Mesenteric fat pad (tissue), 1 donor: Measurements from ENCODE around the gene BCCIP. TPM values are rescaled to one million over a fixed set of nuclear protein-coding genes. Genes with fewer than 3 reads are reported as not detected.

Experiments
- DNase-seq: peaks from one replicate; pipeline ENCODE4 v3.0.0-alpha.2; 2020; ENCODE audit warnings: low spot score
- total RNA-seq: library from RNA; stranded (reverse); fragmentation: NEBNext Ultra II Directional; extraction: Animal tissue kit (Norgen Biotek cat#: 25700); gene quantifications from one replicate; pipeline ENCODE4 v1.2.1, GENCODE V29; 2021
- donor health status: DM: yes; HTN: yes; CAD: no.

Gene BCCIP
- total RNA-seq, 1 donor from 2014 or later = 57.7 TPM

DNA sequence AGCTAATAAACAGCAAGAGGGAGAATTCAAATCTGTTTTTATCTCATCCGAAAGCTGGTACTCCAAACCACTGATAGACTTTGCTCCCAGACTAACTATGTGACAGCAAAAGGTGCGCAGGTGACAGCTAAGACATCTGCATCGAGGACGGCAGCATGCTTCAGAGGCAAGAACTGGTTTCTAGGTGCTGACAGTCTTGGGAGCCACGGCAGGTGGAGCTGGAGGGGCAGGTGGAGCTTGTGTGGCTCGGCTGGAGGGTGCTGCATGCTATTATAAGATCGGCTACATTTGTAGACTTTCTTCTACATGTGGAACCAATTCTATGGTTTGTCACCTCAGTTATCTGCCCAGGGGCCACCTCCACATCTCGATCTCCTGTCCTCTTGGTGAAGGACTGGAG, 25.9 kb upstream of the BCCIP start:
- DNase-seq = no peak

- DNase-seq = no peak
Measured at GRCh38 chr10:125797994-125798662, 25.2 kb upstream of the BCCIP start.

DNA sequence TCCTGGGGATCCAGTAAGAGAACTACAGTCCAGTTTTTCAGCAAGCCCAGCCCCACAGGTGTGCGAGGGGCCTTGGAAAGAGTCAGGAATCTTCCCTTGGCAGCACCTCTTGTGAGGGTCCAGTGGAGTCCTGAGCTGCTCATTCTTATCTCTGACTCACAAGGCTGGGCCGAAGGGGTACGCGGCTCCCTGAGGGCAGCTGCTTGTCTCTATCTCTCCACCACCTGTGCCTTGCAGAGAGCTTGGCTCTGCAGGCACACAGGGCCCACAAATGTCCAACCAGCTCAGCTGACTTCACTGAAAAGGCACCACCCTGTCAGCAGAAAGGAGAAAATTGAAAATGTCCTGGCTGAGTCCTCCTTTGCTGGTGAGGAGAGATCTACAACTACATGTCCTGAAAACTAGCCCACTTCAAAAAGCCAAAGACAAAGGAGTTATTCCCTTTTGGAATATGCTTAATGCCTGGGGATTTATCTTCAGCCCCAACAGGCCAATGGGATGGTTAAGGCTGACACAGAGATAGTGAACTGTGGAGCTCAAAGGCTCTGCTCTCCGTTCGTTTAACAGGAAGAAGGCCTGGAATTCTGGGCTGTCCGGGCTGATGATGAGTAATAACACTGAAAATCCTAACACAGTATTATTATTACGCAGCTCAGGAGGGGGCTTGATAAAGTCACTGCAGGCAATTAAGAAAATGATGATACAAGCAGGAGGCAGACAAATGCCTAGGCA, 23.7 kb upstream of the BCCIP start:
- no peak for DNase-seq

DNA sequence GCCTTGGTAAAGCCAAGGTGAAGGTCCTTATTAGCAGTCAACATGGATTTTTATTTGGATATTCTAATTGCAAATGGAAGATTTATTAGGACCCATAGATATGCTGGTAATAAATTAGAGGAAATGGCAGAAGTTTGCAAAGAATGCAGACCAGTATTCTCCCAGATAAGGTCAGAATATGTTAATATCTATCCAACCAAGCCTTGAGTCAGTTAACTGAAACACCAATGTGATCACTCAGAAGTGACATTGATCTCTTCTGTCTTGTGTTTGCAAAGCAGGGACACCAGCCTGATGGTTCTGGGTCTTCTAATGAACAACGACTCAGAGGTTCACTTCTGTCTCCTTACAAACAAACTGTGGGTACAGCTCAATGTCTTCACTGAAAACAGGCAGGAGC, 21.8 kb upstream of the BCCIP start:
- DNase-seq = no peak

DNA sequence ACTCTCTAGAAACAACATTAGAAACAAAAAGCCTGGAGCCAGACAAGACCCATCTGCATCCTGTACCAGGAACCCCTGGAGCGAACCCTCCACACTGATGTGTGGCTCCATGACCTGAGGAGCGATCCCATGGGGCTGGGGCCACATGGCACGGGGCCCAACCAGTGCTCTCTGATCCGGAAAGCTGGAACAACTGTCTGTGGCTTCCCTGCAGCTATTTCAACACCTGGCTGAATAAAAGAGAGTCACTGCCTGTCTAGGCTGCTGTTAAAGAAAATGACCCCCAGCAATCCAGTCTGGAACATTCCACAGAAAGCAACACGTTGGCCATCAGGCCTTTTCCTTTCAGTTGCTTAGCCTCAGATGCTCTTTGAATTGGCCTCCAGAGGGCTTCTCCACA, 21.2 kb upstream of the BCCIP start:
- DNase-seq = no peak

- no peak for DNase-seq
Measured at GRCh38 chr10:125802739-125803138, 20.6 kb upstream of the BCCIP start.

GRCh38 chr10:125808047-125808446, 15.3 kb upstream of the BCCIP start:
- DNase-seq = no peak

DNA sequence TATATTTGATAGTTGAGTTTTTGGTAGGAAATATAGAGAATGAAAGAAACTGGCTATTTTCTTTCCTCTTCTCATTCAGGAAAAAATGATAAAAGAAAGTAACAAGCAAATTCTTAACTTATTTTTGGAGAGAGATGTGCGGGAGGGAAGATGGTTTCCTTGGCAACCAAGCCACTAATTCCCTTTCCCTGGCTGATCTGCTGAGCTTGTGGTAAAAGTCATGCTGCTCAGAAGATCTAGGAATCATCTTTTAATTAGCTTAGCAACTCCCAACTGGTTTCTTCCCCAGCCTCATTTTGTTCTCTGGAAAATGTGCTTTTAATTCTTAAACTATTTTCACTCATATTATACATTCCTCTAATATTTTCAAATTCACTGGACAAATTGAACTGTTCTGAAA, 12.1 kb upstream of the BCCIP start:
- DNase-seq = no peak

DNA sequence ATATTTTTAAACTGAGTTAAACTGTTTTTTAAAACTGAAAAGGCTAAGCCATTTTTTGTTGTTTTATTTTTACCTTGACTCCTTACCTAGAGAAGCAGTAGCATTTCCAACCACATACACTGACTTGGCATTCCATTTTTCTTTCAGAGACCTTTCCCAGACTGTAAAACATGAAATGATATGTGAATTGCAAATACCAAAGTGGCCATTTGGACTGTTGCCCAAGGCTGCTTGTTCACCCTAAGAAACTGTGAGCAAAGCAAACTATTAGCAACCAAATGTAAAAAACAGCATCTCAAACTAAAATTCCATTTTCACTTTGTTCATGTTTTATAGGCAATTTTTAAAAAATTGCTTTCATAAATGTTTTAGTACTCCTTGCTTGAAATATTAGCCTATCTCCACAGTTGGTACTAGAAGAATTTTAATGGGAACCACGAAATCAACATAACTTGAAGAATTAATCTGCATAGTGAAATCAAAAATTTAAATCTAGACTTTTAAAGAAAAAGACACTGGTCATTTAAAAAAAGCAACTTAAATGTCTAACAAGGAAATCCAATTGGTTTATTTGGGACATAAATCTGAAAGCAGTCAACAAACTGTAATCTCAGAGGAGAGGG, 11.1 kb upstream of the BCCIP start:
- DNase-seq = no peak

DNA sequence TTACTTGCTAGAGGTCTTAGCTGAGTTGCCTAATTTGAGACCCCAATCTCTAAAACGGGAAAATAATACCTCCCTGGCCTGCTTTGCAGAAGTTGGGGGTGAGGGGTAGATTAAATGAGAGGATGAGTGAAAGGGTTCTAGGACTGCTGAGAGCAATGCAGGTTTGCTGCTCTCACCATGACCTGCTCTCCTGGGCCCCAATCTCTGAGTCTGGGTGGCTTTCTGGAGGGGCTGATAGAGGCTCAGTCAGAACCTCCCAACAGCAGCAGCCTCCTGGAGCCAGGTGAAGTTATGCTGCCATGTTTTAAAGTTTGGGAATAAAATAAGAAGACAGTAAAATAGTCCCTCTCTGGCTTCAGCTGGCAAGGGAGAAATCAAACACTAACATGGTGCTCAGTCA, 7.6 kb upstream of the BCCIP start:
- no peak for DNase-seq

DNA sequence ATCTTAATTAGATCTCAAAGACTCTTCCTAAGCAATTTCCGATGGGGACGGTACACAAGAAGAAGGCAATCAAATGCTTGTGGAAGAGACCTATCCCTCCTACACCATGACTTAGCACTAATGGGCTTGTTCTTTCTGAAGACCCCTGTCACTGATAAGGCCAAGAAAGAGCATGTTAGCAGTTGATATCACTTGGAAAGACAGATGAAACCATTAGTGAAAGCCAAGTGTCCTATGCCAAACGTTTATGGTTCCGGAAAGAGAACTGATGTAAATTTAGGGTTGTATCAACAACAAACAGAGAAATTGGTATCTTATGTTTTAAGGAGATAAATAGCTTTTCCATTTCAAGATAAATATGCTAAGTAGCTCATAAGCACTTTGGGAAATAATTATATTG, 6.8 kb upstream of the BCCIP start:
- no peak for DNase-seq

- no peak for DNase-seq
Measured at GRCh38 chr10:125817337-125817946, 5.9 kb upstream of the BCCIP start.

DNA sequence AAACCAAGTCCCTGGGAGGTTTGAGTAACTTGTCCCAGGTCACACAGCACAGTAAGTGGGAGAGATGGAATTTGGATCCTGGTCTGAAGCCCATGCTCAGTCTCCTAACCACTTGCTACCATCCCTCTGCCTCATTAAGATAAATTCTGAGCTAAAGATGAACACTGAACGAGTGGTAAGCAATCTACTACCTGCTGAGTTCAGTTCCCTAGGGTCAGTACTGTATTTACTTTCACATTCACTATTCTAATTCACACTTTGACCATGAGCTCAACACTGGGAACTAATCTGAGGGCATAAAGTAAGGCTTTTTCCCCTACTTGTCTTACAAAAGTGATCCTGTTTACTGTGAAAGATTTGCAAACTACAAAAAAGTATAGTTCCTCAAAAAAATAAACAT, 2.6 kb upstream of the BCCIP start:
- DNase-seq = no peak

DNA sequence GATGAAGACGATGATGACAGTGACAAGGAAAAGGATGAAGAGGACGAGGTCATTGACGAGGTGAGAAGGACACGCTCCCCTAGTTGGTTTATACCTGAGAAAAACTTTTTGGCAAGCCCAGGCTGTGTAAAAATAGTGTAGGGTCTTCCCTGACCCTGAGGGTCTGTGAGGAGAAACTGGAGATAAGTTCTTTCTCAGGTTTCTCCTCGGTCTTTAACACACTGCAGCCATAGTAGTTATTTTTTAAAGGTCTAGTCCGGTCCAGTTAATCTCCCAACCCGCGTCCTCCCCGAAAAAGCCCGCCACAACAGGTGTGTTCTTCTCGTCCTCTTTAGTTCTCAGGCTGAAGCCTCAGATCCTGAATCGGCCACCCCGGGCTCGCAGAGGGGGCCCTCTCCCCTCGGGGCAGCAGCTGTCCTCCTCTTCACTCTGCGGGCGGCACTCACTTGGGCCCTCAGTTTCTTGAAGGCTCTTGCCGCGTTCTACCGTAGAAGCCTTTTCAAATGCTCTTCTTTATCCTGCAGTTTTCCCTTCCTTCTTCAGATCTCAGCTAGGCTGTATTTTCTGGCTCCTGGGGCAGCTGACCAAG, 411 bp downstream of the BCCIP start:
- DNase-seq = no peak

DNA sequence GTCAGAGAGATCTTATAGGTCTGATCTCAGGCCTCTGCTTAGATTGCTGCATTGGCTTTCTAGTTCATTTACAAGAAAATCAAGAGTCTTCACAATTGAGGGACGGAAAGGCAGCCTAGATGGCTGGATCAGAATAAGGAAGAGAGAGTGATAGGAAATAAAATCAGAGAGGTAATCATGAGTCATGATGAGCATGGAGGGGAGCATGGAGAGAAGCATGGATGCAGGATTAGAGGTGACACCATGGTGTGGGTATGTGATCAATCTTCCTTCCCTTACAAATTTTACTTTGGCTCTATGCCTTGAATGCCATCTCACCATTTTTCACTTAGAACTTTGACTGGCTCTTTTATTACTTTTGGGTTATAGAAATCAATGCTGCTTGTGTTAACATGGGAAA, 1.4 kb downstream of the BCCIP start:
- no peak for DNase-seq

GRCh38 chr10:125827133-125827532, 3.8 kb downstream of the BCCIP start:
- DNase-seq = no peak

- no peak for DNase-seq
Measured at GRCh38 chr10:125828311-125828710, 5.0 kb downstream of the BCCIP start.

GRCh38 chr10:125836746-125837145, 13.4 kb downstream of the BCCIP start:
- no peak for DNase-seq

GRCh38 chr10:125838802-125839575, 15.6 kb downstream of the BCCIP start:
- DNase-seq = no peak

- no peak for DNase-seq
Measured at GRCh38 chr10:125840406-125840805, 17.1 kb downstream of the BCCIP start.

GRCh38 chr10:125840955-125841354, 17.6 kb downstream of the BCCIP start:
- no peak for DNase-seq
